CD1c-positive myeloid dendritic cell (primary cell): Measurements from ENCODE around the gene H1-8.

Experiments used
- DNase-seq: peaks from one replicate; pipeline ENCODE4 v3.0.0-alpha.2; 2016; ENCODE audit errors: extremely low spot score

The H1-8 gene

GRCh38 chr3:129573493-129573892 is 30.5 kb downstream of the H1-8 start:
- DNase-seq, result no peak

- no peak for DNase-seq
Observed at GRCh38 chr3:129574206-129574605, 31.2 kb downstream of the H1-8 start.

DNA sequence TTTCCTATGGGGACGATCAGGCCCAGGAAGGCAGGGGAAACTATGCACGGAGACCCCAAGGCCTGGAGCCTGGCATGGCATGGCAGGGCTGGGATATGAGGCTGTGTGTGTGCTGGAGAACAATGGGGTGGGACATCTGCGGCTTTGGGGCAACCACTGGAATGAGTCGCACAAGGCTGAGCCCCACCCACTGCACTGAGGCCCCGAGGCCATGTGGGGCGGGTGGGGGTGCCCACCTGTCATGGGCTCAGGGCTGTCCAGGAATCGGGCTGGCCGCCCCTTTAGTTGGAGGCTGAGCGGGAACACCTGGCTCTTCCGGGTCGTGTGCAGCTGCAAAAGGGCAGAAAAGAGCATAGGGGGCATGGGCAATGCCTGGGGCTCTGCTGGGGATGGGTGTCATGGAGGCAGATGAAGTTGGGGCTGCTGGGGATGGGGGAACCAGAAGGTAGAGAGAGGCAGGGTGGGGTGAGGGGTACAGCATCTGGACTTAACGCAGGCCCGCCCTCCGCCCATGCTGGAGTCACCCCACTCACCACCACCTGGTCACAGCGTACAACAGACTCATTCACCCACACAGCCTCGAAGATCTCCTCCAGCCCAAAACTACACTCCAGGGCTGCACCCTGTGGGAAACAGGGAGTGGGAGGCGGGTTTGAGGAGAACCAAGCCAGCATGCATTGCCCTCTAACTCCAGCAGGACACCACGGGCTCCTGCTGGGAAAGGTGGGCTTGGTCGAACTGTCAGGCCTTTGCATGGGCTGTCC is 32.4 kb downstream of the H1-8 start:
- no peak for DNase-seq

DNA sequence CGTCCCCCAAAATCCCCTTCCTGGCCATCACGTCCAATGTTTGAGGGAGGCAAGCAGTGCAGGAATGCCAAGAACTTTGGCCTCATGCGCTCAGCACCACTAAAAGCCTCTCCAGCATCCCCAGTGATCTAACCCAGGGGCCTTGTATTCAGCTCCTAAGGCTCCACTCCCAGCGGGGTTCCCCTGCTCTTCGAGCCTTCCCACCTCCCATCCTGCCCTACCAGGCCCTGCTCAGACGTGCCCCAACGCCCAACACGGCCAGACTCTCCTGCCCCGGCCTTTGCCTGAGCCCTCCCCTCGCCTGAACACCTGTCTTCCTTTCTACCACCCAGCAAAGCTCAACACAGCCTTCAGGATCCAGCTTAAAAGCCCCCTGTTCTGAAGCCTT is 33.0 kb downstream of the H1-8 start:
- DNase-seq, result no peak

DNA sequence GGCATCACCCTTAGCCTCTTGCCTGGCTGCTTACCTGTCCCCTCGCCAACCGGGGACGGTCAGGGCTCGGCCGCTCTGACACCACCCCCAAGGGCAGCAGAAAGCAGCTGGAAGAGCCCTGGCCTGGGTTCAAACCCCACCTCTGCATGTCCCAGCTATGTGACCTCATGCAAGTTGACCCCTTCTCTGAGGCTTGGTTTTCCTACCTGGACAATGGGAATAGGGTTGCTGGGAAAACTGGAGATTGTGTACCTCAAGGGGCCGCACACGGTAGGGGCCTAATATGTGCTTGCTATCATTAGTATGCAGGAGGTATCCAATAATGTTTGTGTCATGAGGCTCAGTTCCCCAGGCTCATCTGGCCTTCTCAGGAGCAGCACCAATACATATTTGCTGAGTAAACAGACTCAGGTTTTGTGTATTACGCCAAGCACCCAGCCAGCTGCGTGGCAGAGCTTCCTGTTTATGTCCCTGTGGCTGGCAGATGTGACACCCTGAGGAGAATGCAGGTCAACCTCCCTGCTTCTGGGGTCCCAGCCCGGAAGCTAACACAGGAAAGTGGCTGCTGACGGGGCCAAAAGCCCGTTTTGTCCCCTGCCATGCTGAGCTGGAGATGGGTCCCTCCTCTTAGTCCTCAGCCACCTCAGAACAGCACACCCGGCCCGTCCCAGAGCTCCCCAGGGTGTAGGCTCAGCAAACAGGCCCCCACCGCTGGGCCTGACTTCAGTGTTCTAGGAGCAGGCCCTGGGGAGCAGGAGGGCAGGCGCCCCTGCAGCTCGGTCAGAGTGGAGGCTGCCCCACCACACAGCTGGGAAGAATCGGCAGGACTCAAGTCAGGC is 33.8 kb downstream of the H1-8 start:
- DNase-seq, result peak; percentile 63

- no peak for DNase-seq
Observed at GRCh38 chr3:129577366-129577765, 34.4 kb downstream of the H1-8 start.

- DNase-seq, result peak; percentile 70
Observed at GRCh38 chr3:129577925-129578786, 35.2 kb downstream of the H1-8 start.

DNA sequence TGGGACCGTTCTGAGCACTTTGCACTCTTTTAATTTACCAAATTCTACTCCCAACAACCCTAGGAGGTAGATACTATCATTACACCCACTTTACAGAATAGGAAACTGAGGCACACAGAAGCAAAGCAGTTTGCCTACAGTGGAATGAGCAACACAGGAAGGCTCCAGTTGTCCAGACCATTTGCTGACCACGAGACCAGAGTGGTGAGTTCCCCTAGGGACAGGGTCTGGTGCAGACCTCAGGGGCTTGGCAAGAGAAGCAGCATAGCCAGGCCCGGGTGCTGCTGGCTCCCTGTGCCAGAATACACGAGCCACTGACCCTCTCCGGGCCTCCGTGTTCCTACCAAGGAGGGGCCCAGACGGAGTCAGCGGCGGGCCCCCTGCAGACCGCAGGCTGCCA is 37.0 kb downstream of the H1-8 start:
- DNase-seq, result no peak

DNA sequence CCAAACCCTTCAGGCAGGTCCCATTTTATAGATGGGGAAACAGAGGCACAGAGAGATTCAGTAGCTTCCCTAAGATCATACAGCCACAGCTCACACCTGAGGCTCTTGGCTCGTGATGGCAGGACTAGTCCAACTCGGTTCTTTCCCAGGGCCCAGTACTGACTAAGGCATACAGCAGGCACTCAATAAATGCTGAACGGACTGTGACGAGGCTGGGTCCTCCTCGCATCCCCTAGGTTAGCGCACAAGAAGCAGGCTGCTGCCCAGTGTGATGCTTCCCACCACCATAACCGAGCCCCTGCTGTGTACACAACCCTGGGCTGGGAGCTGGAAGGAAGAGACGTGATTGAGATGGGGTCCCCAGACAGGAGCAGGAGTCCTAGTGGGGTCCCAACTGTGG is 38.6 kb downstream of the H1-8 start:
- no peak for DNase-seq

GRCh38 chr3:129582799-129583198 is 39.8 kb downstream of the H1-8 start:
- DNase-seq, result peak; percentile 35

DNA sequence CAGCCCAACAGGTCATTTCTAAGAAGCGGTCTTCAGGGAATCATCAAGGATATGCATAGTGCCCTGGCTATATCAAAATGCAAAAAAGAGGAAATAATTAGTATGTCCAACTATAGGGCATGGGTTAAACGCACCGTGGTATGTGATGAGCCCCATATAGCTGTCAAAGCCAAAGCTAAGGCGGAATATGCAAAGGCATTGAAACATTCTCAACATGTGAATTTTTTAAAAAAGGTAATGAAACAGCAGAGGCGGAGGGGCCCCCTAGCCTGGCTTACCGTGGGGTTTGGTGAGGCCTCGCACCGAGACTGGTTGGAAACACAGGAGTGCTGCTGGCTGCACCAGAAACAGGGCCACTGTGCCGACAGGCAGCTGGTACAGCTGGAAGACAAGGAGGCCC is 40.3 kb downstream of the H1-8 start:
- DNase-seq, result no peak

DNA sequence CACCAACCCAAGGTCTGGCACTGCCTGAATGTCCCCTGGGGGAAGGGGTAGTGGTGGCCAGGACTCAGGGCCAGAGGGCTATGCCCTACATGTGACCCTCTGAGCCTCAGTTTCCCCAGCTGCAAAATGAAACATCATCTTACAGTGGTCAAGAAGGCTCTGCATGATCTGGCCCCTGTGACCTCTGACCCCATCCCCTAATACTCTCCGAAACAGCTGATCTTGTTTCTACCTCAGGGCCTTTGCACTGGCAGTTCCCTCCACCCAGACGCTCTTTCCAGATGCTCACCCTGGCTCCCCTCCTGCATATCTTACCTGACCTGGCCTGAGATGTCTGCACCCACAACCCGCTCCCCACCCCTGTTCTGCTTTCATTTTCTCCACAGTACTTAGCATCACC is 41.7 kb downstream of the H1-8 start:
- no peak for DNase-seq

DNA sequence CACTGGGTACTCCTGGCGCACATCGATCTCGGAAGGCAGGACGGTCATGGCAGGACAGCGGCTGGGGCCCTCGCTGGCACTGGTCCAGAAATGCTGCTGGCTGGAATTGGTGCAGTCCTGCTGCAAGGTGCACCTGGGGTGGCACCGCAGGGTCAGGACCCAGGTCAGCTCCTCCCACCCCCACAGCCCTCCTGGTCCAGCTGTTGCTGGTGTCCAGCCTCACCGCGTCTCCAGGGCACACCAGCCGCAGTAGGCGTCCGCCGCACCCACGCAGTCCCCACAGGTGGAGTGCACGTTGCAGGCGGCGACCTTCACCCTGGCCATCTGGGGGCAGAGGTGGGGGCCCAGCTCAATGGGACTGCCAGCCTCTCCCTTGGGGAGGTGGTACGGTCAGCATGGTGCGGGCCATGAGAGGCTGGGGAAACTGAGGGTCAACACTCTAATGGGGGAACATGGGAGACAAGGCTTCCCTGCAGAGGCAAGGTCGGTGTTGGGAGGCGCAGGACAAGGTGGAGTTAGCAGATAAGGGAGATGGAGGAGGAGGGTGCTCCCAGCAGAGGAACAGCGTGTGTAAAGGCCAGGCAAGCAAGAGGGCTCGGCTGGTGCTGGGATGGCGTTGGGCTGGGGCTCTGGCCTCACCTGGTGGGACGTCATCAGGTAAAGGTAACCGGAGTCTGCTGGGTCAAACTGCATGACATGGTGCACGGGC is 43.1 kb downstream of the H1-8 start:
- DNase-seq, result no peak

- no peak for DNase-seq
Observed at GRCh38 chr3:129586746-129587430, 43.9 kb downstream of the H1-8 start.

DNA sequence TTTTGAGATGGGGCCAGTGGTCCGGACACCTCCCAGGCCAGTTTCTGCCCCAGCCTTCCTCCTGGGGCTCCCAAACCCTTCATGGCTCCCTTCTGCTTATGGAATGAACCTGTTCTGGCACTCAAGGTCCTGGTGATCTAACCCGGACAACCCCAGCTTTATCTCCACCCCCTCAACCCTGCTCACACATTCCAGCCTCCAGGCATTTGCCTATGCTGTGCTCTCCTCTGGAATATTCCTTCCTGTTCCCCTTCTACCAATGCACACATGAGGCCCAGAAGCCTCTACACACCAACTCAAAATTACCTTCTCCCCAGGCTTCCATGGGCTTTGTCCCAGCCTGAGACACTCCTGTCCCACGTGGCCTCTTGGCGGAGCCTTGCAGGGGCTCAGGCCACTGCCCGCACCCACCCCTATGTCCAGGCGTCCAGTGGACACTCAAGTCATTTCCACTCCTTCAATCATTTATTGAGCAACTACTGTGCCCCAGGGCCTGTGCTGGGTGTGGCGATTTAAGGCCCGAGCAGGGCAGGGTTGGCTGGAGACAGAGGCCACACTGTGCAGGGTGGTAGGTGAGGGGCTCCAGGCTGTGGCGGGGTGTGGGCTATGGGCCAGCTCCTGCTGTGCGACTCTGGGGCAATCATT is 44.7 kb downstream of the H1-8 start:
- DNase-seq, result no peak

GRCh38 chr3:129590215-129590614 is 47.2 kb downstream of the H1-8 start:
- no peak for DNase-seq

- no peak for DNase-seq
Observed at GRCh38 chr3:129591932-129592331, 49.0 kb downstream of the H1-8 start.

- peak; percentile 69 for DNase-seq
Observed at GRCh38 chr3:129592381-129593131, 49.6 kb downstream of the H1-8 start.

GRCh38 chr3:129593230-129593594 is 50.2 kb downstream of the H1-8 start:
- no peak for DNase-seq
